GM18870 (cell line): Measurements from ENCODE around the gene WNT16.
"Not testable (repeated sequence)": the region's sequence is repeated elsewhere in the genome, so short reads cannot be mapped to it uniquely, and the experiment has no call there.

Experiments
- ATAC-seq: cut with Tn5 transposase; IDR thresholded peaks from one replicate; pipeline ENCODE4 v1.9.1; 2021; ENCODE audit warnings: moderate library complexity; ENCODE audit not compliant: unreplicated experiment

WNT16 gene

DNA sequence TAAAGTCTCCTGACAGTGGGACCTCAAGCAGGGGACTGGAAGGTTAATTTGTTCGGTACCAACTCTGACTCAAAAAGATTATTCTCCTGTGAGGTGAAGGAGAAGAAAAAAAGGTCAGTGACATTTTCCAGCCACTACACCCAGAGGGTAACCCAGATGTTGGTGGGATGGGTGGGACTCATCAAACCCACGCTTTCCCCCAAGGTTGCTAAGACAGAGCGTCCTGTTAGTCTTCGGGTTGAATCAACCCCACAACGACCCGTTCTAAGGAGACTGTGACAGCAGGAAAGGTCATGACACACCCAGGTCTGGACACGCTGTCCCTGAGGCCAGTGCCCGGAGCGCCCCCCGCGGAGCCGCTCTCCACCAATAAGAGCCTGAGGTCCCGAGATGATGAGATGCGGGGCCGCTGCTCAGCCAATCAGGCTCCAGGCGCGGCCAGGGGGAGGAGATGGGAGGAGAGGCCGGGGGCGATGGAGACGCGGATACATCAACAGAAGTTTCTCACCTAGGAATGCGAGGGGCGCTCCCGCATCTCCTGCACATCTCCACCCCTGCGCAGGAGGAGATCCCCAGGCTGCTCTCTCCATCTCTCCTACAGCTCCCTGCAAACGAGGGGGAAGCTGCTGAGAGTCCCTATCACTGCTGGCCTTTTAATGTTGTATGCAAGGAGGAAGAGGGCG lies at the start of gene WNT16:
WNT16 (plus strand) TSS at position 493 of the 683 bp plus-strand sequence. CDS start 293 bp downstream, outside the sequence.
- ATAC-seq, result no peak

DNA sequence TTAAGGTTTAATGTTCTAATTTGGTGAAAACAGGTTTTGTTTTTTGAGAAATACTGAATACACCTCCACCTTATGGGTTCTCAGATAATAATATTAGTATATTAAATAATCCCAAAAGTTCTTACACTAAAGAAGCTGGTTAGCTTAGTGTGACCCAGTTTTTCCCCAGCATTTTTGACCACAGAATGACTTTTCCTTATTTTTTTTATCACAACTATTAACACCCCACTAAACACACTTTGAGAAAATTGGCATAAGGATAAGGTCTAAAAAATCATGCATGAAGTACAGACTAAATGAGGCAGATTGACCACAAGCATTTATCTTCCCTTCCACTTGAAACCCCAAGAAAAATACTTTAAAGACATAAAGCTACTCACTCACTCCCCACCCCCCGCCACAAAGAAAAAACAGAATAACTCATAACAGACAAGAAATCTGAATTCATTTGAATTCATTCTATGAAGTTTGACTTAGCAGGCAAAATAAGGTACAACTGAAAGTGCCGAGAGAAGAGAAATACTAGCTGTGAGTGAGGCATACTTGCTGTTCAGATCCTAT lies 49.7 kb upstream of the WNT16 start:
- no peak for ATAC-seq

GRCh38 chr7:121279822-121280221 lies 49.0 kb upstream of the WNT16 start:
- no peak for ATAC-seq

DNA sequence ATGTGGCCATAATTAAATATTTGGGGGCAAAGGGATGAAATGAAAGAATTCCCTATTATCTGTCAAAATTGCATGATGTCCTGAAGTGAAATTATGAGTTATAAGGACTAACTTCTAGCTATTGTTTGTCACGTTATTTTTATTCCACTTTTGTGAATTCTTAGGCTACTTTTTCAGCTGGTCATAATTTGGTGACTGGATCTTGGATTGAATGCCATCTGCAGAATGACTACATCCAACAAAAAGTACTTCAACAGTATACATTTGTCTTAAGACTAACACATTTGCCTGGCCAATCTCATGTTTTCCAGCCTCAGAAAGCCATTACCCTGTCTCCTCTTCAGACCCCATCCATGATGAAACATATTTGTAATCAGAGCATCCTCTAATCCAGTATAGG lies 48.1 kb upstream of the WNT16 start:
- no peak for ATAC-seq

DNA sequence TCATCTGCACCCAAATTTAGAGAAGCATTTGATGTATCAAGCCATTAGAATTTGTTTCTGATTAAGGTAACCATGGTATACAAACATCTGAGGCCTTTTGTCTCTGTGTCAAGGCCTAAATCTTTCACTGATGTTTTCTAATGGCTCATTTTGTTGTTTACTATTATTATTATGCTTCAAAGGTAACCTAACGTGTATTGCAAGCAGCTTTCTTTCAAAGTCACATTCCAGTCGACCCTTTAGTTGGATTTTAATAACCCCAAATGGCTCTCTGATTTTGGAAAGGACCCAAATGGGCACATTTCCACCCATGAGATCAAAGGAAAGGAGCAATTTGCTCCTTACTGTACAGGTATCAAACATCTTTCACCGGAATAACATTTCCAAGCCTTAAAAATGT lies 46.7 kb upstream of the WNT16 start:
- ATAC-seq, result no peak

- no peak for ATAC-seq
Observed at GRCh38 chr7:121285066-121285667, 43.6 kb upstream of the WNT16 start.

- ATAC-seq, result no peak
Observed at GRCh38 chr7:121286186-121286585, 42.6 kb upstream of the WNT16 start.

GRCh38 chr7:121286742-121287734 lies 41.8 kb upstream of the WNT16 start:
- ATAC-seq, result no peak

GRCh38 chr7:121288894-121289293 lies 39.9 kb upstream of the WNT16 start:
- no peak for ATAC-seq

DNA sequence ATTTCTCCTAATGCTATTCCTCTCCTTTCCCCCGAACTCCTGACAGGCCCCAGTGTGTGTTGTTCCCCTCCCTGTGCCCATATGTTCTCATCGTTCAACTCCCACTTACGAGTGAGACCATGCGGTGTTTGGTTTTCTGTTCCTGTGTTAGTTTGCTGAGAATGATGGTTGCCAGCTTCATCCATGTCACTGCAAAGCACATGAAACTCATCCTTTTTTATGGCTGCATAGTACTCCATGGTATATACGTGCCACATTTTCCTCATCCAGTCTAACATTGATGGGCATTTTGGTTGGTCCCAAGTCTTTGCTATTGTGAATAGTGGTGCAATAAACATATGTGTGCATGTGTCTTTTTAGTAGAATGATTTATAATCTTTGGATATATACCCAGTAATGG lies 38.9 kb upstream of the WNT16 start:
- ATAC-seq, result not testable (repeated sequence)

GRCh38 chr7:121294448-121294992 lies 34.3 kb upstream of the WNT16 start:
- ATAC-seq, result no peak

- no peak for ATAC-seq
Observed at GRCh38 chr7:121297843-121298242, 31.0 kb upstream of the WNT16 start.

GRCh38 chr7:121298831-121299239 lies 30.0 kb upstream of the WNT16 start:
- ATAC-seq, result no peak

- ATAC-seq, result no peak
Observed at GRCh38 chr7:121300685-121301420, 27.9 kb upstream of the WNT16 start.

- ATAC-seq, result no peak
Observed at GRCh38 chr7:121301446-121302213, 27.2 kb upstream of the WNT16 start.

DNA sequence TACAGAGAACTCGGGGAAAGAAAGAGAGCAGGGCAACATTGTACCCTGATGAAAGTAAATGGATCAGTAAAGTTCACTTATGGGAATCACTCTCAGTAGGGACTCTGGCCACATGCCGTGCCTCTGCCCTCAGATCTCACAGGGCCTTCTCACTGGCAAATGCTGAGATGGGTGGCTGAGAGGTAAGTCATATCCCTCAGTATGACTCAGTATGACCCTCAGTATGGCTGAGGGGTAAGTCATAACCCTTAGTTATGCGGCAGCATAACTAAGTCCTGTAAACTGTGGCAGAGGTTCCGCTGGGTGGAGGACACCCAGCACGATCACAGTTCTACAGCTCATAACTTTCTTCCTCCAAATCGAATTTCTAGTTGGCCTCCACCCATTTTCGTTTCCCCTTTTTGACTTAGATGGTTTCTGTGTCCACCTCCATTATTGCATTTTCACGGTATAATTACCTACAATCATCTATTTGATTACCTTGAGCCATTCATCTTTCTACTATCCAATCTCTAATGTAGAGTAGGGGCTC lies 26.5 kb upstream of the WNT16 start:
- ATAC-seq, result peak; percentile 94

GRCh38 chr7:121303422-121304101 lies 25.2 kb upstream of the WNT16 start:
- no peak for ATAC-seq

DNA sequence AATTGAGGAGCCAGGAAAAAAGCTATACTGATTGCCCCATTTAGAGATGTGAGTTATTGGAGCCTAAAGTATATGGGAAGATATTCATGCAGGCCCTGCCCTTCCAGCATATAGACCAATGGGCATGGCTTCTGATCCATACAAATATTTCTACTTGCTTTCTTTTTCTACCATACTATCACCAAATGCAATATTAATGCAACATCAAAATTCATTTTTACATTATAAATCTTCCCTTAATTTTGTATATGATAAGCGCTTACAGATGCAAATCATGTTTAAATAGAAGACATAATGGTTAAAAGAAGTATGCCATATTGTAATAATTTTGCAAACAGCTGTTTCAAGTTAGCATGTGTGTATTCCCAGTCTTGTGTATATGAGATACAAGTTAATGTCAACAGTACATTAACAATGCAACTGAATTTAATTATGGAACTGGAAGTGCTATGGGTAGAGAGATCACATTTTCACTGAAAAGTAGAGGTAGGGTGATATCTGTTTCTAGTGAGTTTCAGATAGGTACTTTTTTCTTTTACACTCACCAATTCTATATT lies 24.6 kb upstream of the WNT16 start:
- ATAC-seq, result no peak
